Raji (cell line): Measurements from ENCODE around the gene OLAH.

Source experiments
- POLR2A ChIP-seq: IDR thresholded peaks from 2 replicates; pipeline ENCODE4 v1.6.1; 2011; ENCODE audit warnings: low read depth, low read length, control low read depth; ENCODE audit not compliant: insufficient read depth

Gene OLAH

DNA sequence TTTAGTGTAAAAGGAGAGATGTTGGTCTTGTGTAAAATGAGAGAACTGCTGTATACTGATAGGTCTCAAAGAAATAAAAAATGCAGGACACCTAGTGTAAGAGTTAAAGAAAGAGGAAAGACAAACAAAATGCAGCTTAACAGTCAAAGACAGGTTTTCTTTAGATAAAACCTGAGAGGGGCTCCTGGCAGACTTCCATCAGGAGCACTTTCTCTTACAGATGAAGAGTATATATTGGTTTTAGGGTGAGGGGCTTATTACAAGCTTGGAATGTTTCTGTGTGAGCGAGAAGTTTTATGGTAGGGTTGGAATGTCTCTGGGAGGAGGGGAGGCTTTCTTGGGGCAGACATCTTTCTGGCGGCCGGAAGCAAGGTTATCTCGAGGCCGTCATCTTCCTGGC lies 28.6 kb downstream of the OLAH start:
- TF ChIP-seq POLR2A = no peak

DNA sequence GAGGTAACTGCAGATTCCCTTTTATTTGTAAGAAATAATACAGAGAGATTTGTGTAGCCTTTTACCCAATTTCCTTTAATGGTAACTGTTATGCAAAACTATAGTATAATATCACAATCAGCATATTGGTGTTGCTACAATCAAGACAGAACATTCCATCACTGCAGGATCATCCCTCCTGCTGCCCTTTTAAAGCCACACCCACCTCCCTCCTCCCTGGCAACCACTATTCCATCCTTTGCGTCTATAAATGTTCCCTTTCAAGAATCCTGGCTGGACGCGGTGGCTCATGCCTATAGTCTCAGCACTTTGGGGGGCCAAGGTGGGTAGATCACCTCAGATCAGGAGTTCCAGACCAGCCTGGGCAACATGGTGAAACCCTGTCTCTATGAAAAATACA lies 31.7 kb downstream of the OLAH start:
- TF ChIP-seq POLR2A = no peak

DNA sequence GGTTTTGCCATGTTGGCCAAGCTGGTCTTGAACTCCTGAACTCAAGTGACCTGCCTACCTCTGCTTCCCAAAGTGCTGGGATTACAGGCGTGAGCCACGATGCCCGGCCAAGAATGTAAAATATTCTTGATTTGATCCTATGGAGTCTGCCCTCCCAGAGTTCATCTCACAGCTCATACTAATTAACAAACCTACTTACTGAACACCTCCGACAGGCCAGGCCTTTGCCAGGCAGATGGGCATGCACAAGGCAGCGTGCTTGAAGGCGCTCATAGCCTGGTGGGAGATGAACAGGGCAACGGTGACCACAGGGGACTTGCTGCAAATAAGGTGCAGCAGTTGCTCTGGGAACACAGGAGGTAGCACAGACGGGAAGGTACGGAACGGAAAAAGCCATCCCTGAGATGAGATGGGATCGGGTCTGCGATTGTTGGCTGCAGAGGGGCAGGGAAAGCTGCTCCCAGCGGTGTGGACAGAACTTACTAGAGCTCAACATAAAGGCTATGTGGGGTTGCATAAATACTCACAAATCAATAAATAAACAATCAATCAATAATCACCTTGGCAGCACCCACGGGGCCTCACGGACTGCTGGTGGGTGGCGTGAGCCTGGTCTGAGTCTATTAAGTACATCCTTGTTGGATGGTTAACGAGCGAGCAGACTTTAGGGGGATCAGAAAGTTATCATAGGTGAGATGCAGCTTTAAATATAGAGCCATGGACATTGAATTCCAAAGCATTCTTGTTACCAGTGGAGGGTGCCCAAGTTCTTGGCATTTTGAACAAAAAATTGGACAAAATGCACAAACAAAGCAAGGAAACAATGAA lies 40.1 kb downstream of the OLAH start:
- no peak for TF ChIP-seq POLR2A

DNA sequence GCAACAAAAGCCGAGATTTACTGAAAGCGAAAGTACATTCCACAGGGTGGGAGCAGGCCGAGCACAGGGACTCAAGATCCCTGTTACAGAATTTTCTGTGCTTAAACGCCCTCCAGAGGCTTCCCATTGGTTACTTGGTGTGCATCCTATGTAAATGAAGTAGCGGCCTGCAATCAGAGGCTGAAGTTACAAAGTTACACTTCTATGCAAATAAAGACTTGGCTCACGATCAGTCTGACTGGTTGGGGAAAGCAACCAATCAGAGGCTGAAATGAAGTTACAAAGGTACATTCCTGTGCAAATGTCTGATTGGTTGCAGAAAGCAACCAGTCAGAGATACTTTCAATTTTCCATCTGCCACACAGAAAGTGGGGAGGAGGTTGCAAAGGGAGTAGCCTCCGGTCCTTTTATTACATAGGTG lies 40.8 kb downstream of the OLAH start:
- TF ChIP-seq POLR2A = no peak

DNA sequence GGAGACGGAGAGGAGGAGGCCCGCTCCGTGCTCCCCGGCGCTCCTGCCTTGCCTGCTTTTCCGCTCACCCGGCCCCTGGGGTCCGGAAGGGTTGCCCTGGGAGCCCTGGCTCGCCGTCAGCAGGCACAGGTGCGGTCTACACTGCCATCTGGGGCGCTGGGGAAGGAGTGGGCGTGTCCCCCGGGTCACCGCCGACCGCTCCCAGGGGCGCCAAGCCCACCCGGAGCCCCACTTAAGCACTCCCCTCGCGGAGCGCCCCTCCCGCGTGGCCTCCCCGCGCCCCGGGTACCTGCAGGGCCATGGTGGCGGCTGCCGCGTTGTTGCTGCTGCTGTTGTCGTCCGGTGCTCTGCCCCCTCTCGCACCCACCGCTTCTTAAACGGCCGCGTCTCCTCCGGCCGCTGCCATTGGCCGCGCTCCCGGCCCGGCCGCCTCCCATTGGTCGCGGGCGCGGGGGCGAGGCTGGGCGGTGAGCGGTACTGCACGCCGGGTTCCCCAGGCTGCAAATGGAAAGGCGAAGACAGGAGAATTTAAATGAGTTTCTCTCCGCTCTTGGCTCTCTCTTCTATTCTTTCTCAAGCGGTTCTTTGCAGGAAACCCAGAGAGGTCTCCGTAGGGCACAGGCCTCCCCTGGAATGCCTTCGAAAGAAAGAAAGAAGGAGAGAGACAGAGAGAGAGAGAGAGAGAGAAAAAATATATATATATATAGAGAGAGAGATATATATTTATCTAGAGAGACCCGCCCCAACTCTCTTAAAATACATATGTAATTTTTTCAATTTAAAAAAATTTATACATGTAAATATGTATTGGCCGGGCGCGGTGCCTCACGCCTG lies 44.9 kb downstream of the OLAH start, which contains the start of gene ACBD7:
TSS of gene ACBD7 (minus strand) at position 349 of the 834 bp plus-strand sequence. CDS start at position 301, 48 bp downstream.
- TF ChIP-seq POLR2A = peak; percentile 68

DNA sequence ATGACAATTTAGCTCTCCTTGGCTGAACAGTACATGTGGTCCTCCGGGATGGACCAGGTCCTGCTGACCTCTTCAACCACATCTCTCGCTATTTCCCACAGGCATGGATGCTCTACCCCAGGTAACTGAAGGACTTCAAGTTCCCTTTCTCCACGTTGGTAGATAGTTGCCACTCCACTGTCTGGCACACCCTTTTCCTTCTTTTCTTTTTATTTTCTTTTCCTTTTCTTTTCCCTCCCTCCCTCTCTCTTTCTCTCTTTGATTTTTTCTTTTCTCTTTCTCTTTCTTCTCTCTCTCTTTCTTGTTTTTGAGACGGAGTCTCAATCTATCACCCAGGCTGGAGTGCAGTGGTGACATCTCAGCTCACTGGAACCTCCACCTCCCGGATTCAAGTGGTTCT lies 47.7 kb downstream of the OLAH start:
- TF ChIP-seq POLR2A = no peak

DNA sequence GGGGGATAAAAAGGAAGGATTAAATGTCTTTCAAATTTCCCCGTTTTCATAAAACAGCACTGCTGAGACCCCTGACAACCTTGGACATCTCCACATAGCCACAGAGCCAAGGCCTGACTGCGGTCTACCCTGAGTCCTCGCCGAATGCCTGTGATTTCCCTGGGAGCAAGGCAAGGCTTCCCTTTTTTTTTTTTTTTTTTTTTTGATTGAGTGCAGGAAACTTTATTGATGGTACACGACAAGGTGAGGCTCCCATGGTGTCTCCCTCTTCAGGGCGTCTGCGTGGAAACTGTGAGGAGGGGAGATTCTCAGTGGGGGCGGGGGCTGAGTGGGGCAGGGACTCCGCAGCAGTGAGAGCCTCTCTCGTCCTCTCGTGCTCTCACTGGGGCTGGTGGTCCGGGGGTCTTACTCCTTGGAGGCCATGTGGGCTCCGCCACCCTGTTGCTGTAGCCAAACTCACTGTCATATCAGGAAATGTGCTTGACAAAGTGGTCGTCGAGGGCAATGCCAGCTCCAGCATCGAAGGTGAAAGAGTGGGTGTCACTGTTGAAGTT lies 49.2 kb downstream of the OLAH start:
- no peak for TF ChIP-seq POLR2A

DNA sequence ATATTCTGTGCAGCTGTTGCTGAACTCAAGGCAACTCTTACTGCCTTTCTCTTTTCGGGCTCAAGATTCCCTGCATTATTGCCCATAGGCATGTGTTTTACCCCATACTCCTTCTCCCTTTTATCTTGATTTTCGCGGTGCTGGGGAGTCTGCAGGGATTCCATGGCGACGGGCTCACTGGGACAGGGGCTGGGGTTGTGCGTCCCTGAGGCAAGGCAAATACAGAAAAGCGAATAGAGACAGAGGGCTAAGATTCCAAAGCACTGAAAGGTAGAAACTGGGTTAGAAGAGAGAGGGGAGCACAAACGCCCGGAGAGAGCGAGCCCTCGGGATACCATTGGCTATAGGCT lies 52.9 kb downstream of the OLAH start:
- TF ChIP-seq POLR2A = no peak

DNA sequence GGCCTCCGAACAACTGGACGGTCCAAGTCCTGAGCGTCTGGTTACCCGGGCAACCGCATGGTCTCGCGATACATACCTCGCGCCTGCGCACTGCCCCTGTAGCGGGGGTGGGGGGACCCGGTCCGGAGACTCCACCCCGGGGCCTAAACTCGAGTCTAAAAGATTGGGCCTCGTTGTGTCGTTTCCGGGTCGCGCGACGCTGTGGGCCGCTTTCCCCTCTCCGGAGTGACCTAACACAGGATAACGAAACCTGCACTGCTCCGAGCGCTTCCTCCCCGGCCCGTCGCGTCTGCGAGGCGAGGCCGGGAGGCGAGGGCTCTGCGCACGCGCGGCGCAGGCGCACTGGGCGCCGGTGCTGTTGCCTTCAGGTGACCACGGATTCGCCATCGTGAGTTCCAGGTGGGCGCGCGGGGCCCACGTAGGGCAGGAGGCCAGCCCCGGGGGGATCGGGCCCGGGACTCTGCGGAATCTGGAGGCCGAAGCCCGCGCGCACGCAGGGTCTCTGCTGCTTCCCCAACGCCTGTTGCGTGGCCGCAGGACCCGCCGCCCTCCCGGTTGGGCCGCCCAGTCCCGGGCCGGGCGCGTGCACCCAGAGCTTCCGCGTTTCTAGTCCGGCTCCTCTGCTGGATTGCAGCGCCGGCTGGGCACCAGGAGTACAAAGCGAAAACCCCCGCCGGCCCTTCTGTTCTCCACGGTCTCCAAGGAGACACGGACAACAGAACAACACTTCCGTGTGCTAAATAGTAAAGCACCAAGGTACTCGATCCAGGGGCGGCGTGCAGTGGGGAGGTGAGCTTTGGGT lies 53.5 kb downstream of the OLAH start, which contains the start of gene RPP38:
TSS of gene RPP38 (plus strand) at position 345 of the 802 bp plus-strand sequence. CDS start 5,960 bp downstream, outside the sequence.
- peak; percentile 94 for TF ChIP-seq POLR2A

DNA sequence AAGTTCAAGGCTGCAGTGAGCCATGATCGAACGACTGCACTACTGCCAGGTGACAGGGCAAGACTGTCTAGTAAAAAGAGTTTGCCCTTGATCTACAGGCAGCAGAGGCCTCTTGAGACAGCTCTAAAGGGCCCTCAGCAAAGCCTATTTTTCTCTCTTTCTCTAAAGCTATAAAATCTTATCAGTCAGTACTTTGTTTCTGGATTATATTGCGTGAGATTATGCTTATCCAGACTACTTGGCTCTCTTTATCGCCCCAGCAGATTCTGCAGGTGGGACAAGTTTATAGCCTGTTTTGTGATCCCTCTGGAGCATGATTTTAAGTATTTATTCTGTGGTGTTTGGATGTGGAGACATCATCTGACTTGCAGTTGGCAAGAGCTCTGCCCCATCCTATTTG lies 56.1 kb downstream of the OLAH start:
- TF ChIP-seq POLR2A = no peak

DNA sequence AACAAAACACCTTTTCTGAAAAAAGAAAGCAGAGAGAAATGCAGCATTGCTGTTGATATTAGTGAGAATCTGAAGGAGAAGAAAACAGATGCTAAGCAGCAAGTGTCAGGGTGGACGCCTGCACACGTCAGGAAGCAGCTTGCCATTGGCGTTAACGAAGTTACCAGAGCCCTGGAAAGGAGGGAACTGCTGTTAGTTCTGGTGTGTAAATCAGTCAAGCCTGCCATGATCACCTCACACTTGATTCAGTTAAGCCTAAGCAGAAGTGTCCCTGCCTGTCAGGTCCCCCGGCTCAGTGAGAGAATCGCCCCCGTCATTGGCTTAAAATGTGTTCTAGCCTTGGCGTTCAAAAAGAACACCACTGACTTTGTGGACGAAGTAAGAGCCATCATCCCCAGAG lies 59.8 kb downstream of the OLAH start:
- no peak for TF ChIP-seq POLR2A

DNA sequence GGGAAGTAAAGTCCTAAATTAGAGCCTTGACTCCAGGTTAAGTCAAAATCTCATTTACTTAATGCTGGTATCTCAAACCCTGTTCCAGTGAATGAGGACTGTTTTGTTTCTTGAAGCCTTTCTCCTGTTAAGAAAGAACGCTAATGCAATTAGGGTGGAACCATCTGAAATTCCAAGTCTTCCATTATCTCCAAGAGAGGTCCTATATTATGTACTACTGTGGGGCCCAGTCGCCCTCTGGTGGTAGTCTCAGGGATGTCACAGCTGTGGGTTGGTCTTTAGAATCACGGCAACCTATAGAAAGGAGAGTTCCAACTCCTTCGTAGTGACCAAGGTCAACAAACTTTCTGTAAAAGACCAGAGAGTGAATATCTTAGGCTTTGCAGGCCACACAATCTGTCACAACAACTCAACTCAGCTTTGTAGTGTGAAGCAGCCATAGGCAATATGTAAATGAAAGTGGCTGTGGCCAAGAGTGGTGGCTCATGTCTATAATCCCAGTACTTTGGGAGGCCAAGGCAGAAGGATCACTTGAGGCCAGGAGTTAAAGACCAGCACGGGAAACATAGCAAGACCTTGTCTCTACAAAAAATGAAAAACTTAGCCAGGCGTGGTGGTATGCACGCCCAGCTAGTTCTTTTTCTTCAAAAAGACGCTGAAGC lies 62.7 kb downstream of the OLAH start:
- TF ChIP-seq POLR2A = no peak

DNA sequence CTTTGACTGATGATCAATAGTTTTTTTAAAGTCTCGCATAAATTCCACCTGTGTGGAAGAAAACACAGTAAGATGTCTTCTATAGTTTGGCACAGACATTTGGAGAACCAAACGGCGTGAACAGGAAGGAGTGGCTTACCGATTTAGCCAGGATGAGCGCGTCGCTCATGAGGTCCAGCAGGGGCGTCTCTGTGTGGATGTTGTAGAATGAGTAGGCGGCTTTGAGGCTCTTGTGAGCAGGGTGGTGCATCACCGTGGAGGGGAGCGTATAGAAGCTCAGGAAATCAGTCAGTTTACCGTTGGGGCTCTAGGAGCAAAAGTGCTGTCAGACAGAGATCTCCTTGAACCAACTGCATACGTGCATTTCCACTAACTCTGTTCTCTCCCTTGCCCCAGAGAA lies 68.9 kb downstream of the OLAH start:
- TF ChIP-seq POLR2A = no peak

DNA sequence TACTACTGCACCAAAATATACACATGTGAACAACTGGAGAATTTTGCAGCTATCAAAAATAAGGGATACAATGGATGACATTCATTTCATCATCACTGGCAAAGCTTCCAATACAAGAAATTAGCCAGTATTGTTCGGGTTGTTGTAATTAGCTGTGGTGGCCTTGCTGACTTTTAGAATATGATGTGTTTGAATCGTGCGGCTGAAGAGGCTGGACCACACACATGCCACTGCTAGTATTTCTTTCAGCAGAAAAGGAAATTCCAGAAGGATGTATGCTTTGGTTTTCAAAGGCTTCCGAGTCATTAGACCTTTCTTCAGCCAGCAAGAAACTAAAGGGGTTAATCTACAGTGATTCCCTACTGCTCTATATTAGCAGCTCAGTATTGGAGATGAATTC lies 70.0 kb downstream of the OLAH start:
- TF ChIP-seq POLR2A = no peak
